Posterior cingulate gyrus (tissue), 11 donors: ENCODE results near the gene ICAM2.
"Not testable (repeated sequence)": the region's sequence is repeated elsewhere in the genome, so short reads cannot be mapped to it uniquely, and the experiment has no call there.

Experiments used
- DNase-seq, 10 donors: peaks; one replicate each; pipeline versions ENCODE4 v3.0.0 to v3.0.0-alpha.2; 2020 to 2021; ENCODE audit warnings: mixed read lengths in 3 of 10
- intact Hi-C: fragments of 100-400 bp; cut with DNase I; formaldehyde crosslinking; loops from one replicate; pipeline ENCODE4 v1.15.1; 2023

Gene ICAM2

DNA sequence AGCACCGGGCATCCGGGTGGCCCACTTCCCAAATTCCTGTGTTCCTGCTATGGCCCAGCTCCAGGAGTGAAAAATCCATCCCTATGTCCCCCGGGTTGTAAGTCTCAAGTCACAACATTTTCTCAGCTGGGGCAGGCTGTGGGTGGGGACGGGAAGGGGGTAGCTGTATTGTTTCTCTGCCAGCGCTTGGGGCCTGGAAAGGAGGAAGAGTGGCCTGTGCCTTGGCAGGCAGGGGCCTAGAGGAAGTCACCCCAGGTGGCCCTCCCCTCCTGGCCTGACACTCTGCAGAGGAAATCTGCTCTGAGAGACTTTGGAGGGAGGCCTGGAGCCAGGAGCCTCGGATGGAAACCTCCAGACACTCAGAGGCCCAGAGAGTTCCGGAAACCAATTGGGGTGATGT, 37.1 kb downstream of the ICAM2 start:
- intact Hi-C loops: no loop called here
- DNase-seq: no peak

- intact Hi-C loops, DNase-seq: not testable (repeated sequence)
Observed at GRCh38 chr17:63982641-63983040, 37.8 kb downstream of the ICAM2 start.

GRCh38 chr17:63978272-63979200, 41.9 kb downstream of the ICAM2 start:
- intact Hi-C loops: no loop called here
- no peak for DNase-seq

GRCh38 chr17:63976702-63977101, 43.7 kb downstream of the ICAM2 start:
- DNase-seq: no peak
- intact Hi-C loops: no loop called here

GRCh38 chr17:63975541-63976092, 44.8 kb downstream of the ICAM2 start:
- intact Hi-C loops: no loop called here
- no peak for DNase-seq

DNA sequence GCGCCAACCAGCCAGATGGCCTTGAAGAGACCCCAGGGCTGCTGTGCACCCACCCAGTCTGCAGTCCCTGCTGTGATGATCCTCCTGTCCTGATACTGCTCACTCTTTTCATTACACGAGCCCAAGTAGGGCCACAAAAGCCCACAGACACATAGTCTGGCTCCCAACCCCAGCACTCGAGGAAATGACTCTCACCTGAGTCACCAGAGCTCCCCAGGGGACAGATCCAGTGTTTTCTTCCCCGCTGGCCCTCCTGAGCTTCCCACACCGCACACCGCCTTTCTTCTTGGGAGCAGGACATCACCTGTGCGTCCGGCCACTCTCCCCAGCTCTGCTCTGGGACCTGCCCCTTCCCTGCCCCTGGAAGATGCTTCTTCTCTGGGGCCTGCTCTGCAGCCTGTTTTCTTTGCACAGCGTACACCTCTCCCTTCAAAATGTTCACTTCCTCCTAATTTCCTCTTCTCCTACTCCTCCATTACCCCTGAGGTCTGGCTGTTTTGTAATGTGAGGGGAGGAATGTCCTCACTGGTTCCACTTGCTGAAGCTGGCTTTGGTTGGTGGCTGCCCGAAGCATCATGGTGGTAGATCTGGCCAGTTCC, 45.7 kb downstream of the ICAM2 start:
- intact Hi-C loops: no loop called here
- DNase-seq: no peak

DNA sequence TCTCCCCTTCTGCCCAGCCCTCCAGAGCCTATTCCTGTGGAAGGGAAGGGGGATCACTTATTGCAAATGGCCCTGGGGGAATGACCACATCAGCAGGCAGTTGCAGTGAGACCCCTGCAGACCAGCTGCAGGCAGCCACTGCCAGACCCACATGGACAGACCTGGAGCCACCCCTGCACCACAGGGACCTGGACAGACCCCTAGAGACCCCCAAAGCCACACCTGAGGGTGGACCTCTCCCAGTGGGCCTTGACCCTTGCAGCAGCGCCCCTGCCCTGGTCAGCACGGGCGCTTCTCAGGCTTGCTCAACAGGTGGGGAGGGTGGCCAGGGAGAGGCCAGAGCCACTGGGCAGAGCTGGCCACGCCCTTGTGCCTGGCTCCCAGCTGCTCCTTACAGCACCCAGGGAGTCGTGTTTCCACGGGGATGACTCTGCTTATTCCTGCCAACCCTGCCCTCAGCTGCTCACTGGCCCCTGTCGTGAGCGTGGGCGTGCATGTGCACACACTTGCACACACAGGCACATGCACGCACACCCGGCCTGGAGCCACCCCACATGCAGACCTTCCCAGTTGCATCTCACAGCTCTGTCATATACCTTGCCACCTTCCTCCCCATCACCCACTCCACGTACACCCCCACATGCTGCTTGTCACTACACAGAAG, 46.4 kb downstream of the ICAM2 start:
- DNase-seq: no peak
- intact Hi-C loops: no loop called here

DNA sequence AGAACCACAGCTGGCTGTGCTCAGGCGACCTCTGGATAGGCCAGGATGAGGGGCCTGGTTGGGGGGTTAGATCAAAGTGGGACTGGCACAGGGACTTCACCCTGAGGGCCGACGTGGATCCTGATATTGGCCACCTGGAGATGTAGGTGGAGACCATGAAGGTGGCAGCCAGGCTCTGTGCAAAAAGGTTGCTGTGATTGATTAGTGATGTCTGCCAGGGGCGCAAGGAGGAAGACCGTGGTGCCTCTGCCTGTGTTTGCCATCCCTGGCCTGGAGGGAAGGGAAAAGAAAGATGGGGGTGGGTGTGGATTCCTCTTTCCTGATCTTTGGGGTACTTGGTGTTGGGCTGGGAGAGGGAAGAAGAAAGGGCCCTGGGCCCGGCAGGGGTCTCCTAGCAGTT, 47.2 kb downstream of the ICAM2 start:
- intact Hi-C loops: no loop called here
- DNase-seq: no peak

GRCh38 chr17:63972796-63973195, 47.6 kb downstream of the ICAM2 start, which contains the start of gene SCN4A:
Gene SCN4A, minus strand, starts transcription at chr17:63972918. Its CDS starts 77 bp downstream, at chr17:63972841.
- no peak for DNase-seq
- intact Hi-C loops: no loop called here

DNA sequence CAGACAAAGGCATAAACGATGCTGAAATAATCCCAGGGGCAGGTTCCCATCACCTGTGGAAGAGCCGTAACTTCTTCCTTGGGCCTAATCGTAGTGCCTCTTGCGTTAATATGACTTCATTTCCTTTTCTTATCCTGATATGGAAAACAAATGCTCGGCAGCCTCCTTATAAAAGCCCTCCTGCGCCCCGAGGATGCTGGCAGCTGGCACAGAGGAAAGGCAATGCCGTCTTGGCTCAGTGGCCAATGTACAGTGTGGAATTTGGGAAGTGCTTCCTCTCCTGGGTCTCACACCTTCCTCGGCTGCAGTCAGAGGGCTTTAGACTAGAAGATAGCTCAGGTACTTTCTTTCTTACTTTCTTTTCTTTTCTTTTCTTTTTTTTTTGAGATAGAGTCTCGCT, 51.2 kb downstream of the ICAM2 start:
- intact Hi-C loops: no loop called here
- DNase-seq: no peak

- no peak for DNase-seq
- intact Hi-C loops: no loop called here
Observed at GRCh38 chr17:63967953-63968352, 52.5 kb downstream of the ICAM2 start.

- no peak for DNase-seq
- intact Hi-C loops: no loop called here
Observed at GRCh38 chr17:63966646-63967264, 53.7 kb downstream of the ICAM2 start.

DNA sequence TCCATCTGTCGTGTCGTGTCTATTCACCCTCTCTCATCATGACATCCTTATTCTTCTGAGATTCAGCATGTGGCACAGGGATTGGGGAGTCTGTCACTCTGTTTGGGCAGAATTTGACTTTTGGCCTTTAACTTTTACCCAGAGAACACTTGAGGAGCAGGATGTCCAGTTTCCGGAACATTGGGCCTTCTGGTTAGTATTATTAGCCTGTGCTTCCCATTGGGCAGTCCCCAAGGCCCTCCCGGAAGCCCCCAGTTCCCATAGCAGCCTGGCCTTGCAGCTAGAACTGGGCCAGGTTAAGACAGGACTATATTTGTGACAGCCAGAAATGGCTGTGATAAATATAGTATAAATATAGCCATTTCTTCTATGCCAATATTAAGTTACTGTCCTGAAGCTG, 57.3 kb downstream of the ICAM2 start:
- intact Hi-C loops: no loop called here
- DNase-seq: no peak

- intact Hi-C loops: no loop called here
- DNase-seq: no peak
Observed at GRCh38 chr17:63962298-63962744, 58.1 kb downstream of the ICAM2 start.

GRCh38 chr17:63961355-63962212, 58.8 kb downstream of the ICAM2 start:
- intact Hi-C loops: no loop called here
- no peak for DNase-seq

GRCh38 chr17:63960430-63960829, 60.0 kb downstream of the ICAM2 start:
- DNase-seq: no peak
- intact Hi-C loops: no loop called here

GRCh38 chr17:63960006-63960405, 60.4 kb downstream of the ICAM2 start:
- intact Hi-C loops: no loop called here

DNA sequence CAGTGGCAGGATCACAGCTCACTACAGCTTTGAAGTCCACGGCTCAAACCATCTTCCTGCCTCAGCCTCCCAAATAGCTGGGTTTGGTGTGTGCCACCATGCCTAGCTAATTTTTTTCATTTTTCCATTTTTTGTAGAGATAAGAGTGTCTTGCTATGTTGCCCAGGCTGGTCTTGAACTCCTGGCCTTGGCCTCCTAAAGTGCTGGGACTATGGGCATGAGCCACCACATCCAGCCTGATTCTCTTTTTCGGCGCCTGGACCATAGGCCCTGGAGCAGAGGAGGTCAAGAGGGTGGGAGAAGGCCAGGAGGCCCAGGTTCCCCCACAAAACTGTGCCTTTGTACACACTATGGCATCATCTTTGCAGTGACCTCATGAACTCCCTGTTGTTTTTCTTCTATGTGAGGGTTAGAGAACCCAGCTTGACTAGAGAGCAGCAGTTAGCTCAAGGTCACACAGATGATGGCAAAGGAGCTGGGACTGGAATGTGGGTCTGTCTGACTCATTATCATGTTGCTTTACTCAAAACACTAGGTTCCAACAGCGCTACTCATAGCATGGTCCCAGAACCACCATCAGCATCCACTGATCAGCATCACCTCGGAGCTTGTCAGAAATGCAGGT, 64.0 kb downstream of the ICAM2 start:
- no peak for DNase-seq
- intact Hi-C loops: no loop called here

More at GRCh38 chr17:63960006-63960405, 60.4 kb downstream of the ICAM2 start:
- DNase-seq: no peak

GRCh38 chr17:63955791-63956190, 64.6 kb downstream of the ICAM2 start:
- DNase-seq: no peak
- intact Hi-C loops: no loop called here
